Iris pigment epithelial cell (primary cell): ENCODE measurements around the gene XYLT2.
"Not testable (repeated sequence)": the region's sequence is repeated elsewhere in the genome, so short reads cannot be mapped to it uniquely, and the experiment has no call there.

Experiments used
- DNase-seq: peaks from one replicate; pipeline ENCODE4 v3.0.0-alpha.2; 2011; ENCODE audit warnings: low read depth

The XYLT2 gene

DNA sequence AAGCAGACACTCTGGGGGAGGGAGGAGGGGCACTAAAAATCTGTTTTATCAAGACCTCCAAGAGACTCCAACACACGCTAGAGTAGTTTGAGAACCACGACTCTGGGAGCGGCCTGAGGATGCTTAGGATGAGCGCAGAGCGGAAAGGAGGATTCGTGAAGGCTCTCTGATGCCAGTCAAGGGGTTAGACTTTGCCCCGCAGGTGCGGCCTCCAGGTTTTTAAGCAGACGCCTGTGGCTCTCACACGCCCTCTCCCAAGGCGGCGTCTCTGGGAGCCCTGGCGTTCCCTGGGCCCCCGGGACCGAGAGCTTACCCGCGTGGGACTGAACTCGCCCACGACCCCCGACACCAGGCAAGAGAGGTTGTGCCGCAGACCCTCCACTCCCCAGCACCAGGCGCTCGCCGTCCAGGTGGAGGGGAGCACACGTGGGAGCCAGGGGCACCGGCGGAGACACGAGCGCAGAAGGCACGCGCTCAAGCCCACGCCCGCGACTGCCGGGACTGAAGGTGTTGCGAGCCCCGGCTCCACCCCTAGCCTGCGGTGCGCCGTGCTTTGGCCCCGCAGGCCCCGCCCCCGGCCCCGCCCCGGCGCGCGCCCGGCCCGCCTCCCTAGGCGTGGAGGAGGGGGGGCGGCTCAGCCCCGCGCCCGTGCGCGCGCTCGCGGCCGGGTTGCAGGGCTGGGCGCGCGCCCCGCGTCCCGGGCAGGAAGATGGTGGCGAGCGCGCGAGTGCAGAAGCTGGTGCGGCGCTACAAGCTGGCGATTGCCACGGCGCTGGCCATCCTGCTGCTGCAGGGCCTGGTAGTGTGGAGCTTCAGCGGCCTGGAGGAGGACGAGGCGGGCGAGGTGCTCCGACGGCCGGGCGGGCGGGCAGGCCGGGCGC, at the start of gene XYLT2:
TSS of gene XYLT2 (plus strand) at position 695 of the 881 bp plus-strand sequence. CDS start at position 710, 15 bp downstream.
- peak; percentile 86 for DNase-seq

DNA sequence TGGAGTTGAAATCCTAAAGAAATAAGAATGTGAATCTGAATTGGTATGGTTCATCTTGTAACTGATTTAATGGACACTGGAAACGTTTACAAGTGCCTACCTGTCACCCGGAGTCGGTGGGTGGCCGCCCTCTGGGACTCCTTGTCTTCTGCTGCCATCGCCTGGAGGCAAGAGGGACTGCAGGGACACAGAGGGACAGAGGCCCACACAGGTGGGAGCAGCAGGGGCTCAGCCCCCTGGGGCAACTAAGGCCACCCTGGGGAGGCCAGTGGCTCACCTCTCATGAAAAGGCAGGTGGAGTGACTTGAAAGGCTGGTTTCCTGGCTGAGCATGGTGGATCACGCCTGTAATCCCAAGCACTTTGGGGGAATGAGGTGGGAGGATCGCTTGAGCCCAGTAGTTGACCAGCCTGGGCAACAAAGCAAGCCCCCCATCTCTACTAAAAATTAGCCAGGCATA, 48.5 kb upstream of the XYLT2 start:
- peak; percentile 57 for DNase-seq

DNA sequence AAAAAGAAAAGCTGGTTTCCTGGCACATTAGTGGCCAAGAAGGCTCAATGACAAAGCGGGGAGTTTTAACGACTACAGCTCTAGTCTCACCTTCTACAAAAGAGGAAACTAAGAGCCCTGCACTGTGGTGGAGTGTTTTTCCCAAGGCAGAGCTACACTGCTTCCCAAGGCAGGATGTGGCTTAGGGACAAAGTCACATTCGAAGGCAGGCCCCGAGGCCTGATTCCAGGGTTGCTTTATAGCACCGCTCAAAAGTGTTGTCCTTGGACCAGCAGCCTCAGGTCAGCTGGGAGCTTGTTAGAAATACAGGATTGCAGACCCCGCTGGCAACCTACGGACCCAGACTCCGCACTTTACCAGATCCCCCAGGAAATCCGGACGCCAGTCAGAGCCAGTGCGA, 47.9 kb upstream of the XYLT2 start:
- DNase-seq: no peak

DNA sequence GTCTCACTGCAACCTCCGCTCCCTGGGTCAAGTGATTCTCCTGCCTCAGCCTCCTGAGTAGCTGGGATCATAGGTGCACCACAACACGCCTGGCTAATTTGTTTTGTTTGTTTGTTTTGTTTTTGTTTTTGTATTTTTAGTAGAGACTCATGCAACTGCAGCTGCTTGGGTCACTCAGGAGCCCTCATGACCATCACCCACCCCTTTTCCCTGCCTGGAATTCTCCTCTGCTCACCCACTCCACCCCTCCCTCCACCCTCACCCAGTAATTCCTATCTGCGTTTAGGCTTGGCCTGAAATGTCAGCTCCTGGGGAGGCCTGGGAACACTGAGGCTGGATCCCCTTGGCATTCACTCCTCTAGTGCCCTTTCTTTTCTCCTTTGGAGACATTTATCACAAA, 46.1 kb upstream of the XYLT2 start:
- no peak for DNase-seq

DNA sequence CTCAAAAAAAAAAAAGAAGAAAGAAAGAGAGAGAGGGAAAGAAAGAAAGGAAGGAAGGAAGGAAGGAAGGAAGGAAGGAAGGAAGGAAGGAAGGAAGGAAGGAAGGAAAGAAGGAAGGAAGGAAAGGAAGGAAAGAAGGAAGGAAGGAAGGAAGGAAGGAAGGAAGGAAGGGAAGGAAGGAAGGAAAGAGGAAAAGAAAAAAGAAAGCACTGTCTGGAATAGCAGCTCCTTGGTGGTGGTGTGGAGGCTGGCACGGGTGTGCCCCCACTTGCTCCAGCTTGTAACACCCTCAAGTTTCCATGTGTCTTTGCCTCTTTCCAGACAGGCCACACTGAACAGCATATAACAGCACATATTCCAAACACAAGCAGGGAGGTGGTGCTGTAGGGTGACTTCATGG, 45.1 kb upstream of the XYLT2 start:
- not testable (repeated sequence) for DNase-seq

DNA sequence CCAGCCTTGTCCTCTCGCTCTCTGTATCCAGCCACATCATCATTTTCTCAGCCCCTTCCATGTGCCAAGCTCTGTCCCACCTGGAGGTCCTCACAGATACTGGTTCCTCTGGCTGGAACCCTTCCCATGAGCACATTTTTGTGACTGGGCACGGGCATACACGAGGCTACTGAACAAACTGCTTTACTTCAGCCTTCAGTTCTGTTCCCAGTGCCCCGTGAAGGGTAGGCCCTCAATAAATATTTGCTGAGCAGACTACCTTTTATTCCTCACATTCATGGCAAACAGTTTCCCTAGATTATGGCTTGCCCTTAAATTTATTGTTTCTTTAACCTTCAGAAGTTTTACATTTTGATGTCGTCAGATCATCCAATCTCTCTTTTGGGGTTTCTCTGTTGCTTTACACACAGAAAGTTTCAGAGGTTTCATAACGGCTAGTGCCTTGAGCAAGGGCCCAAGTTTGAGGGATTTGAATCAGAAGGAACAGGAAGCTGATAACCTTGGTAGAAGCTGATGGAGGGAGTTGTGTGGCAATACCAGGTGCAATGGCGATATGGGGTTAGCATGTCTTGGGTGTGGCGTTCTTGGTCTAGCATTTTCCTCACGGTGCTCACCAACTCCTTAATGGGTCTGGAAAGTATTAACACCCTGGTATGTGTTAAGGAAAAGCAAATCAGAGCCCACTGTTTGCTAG, 43.9 kb upstream of the XYLT2 start:
- DNase-seq: no peak

DNA sequence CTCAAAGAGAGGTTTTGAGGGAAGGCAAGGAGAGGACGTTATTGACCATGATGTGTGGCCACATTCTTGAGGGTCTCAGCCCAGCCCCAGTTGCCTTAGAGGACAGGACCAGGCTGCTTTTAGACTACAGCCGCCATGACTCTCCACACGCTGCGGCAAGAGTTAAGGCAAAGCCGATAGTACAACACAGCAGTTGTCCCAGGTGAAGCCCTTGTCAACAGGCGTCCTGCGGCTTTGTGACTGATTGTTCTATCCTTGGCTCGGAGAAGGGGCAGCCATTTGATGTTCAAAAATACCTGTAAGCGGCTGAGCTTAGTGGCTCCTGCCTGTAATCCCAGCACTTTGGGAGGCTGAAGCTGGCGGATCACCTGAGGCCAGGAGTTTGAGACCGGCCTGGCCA, 42.9 kb upstream of the XYLT2 start:
- DNase-seq: no peak

DNA sequence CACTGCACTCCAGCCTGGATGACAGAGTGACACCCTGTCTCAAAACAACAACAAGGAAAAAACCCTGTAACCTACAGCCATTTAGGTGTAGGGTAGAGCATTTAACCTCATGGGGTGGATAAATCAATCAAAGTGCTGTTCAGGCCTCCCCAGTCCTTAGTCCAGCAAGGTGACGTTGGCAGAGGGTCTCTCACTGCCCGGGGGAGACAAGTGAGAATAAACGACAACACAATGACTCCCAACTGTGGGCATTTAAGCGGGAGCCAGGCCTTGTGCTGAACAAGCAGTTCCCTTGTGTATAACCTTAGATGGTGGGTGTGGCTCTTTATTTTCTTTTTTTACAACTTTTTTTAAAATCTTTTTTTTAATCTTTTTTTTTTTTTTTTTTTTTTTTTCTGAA, 42.3 kb upstream of the XYLT2 start:
- DNase-seq: no peak

DNA sequence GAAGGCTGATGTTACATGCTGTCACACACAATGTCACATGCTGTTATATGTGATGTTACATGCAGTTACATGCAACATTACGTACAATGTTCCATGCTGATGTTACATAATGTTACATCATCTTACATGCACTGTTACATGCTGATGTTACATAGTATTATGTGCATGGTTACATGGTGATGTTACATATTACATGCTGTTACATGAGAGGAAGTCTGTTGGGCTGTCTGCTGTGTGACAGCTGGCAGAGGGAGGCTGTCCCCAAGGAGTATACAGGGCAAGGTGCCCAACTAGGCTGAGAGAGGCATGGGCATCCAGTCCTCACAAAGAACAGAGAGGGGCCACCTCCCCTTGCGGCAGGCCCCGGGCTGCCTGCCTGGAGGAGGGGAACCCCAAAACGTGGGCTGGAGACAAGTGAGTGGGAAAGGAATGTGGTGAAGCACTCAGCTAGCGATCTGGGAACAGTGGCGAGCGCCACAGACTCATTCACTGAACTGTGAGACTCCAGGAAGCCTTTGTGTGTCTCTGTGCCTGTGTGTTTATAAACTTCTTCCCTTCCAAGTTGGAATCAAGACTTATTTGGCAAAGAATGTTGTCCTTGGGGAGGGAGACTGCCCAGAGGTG, 41.0 kb upstream of the XYLT2 start:
- DNase-seq: peak; percentile 46

DNA sequence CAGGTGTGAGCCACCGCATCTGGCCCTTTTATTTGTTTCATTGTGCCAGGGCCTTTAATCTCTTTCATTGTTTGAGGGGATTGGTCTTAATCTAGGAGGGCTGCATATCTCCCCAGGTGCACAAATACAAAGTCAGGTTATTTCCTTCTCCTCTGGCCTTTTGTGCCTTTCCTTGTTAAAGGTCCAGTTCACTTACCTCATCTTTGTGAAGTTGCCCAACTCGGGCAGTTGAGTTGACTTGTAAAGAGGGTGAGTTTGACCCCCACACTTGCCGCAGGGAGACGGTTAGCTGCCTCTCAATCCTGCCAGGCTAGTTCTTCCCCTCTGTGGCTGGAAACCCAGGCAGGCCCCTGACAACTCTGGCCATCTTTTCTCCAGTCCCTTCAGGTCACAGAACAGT, 38.3 kb upstream of the XYLT2 start:
- no peak for DNase-seq

DNA sequence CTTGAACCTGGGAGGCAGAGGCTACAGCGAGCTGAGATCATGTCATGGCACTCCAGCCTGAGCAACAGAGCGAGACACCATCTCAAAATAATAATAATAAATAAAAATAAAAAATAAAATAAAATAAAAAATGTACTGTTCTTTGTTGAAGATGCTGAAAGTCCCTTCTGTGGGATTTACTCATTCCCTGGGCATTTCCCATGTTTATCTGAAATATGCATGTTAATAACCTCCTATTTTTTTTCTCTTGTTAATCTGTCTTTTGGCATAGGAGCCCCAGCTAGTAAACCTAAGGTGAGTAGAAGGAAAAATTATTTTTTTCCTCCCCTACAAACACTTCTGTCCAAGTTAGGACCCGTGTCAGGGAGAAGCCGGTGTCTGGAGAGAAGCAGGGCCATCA, 37.3 kb upstream of the XYLT2 start:
- DNase-seq: no peak

DNA sequence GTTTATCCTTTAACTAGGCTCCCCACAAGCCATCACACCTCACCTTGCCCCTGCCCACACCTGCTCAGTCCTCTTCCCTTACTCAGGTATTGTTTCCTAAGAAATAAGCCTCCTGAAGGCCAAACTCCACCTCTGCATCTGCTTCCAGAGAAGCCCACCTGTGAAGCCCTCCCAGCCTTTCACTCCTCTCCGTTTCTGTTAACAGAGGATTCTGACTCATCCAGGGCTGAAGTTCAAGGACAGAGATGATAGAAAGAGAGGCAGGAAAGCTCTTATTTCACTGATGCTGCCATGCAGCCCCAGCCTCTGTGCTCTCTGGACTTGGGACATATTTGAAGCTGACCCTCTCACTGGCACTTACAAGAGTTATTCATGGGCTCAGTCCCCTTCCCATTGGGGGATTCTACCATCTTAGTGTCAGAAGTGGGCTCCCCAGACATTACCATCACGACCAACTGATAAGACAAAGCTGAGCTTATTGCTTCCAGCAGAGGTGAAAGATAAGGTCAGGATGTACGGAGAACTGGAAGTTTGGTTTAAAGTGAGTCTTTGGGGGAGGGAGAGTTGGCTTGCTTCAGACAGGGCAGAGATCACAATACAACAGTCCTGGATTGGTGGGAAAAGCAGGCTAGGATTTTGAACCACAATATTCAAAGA, 35.3 kb upstream of the XYLT2 start:
- DNase-seq: no peak

DNA sequence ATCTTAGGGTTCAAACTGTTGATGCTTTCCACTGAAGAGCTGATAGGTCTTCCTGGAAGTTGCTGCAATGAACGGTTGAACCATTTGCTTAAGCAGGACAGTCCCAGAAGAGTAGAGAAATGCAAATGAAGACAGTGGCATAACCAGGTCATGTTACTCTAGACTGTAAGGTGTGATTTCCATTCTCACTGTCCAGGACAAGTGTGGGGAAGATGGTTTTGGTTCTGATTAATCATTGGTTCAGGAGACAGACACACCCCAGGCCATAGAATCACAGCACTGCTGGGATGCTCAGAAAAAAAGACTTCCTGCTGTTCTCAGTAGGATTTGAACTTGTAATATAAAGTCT, 34.8 kb upstream of the XYLT2 start:
- DNase-seq: no peak

DNA sequence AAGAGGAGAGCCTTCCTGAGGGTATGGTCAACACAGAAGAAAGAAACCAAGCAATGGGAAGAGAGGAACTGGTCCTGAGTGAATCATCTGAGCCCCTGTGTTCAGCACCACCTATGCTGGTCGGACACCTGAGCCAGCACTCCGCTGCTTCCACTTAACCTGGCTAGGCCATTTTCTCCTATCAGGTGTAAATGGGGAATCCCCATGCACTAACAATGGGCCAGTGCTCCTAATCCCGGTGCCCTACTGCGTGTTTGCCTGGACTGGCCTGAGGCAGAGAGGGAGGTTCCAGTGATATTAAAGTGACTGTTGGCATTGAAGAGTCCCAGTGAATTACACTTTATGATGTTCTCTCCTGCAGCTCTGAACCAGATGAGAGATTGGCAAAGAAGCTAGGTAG, 34.4 kb upstream of the XYLT2 start:
- DNase-seq: no peak

DNA sequence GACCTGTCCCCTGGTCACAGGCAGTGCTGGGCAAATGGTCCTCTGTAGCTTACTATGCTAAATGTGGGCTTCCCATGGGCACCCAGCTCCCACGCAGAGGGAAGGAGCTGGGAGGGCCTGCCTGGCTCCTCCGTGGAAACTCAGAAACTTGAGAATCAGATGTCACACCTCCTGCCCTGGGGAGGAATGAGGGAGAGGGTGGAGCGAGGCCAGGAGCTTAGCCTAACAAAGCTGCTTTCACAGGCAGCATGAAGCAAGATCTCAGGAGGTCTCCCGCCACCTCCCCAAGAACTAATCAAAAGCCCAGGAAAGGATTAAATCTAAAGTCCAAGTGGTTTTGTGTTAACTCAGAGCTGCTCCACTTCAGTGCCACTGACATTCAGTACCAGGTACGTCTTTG, 33.6 kb upstream of the XYLT2 start:
- DNase-seq: peak; percentile 48

DNA sequence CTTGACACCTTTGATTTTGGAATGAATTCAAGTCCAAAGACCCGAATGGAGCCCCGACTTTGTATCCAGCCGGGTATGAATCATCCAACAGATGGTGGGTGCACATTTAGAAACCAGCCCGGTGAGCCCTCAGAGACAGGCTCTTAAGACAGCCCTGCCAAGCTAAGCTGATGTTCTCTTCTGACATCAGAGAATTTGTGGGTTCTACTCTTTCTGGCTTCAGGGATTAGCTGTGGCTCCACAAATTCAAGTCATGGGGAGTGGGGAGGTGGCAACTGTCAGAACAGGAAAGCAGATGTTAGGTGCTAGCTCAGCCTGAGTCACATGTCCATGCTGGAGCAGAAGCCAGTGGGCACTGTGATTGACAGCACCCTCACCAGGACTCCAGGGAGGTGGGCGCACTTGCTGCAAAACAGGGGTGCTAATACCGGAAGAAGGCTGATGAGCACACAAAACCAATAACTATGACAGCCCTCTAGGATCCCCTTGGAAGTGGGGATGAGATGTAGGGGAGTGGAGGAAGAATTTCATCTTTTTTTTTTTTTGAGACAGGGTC, 31.4 kb upstream of the XYLT2 start:
- no peak for DNase-seq

DNA sequence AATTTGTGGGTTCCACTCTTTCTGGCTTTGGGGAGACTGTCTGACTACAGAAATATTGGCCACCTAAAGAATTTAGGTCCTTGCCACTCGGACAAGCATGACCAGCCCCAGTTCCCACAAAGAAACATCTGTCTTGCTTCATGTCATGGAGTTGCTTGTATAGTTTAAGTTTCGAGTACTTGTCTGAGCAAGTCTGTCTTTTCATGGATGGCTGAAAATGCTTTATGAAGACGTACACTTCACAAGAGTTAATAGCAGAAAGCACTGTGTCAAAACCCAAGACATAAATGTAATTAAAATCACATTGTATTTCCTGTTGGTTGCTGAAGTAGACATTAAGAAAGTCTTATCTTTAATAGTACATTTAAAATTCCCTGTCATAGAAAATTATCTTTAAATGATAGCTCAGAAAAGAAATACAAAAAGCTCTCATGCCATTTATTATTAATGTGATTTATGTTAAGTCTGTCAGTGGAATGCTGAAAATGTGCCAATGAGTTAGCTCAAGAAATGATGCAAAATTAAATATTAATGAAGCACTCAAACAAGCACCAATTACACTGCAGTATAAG, 29.8 kb upstream of the XYLT2 start:
- no peak for DNase-seq

DNA sequence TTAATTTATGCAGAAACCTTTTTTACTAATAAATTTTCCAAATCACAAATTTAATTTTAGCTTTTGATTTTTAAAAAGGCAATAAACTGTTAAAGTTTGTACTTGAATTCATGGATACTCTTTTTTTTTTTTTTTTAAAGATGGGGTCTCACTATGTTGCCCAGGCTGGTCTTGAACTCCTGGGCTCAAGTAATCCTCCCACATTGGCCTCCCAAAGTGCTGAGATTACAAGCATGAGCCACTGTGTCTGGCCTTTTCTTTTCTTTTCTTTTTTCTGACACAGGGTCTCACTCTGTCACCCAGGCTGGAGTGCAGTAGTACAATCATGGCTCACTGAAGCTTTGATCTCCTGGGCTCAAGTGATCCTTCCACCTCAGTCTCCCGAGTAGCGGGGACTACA, 29.3 kb upstream of the XYLT2 start:
- DNase-seq: not testable (repeated sequence)

DNA sequence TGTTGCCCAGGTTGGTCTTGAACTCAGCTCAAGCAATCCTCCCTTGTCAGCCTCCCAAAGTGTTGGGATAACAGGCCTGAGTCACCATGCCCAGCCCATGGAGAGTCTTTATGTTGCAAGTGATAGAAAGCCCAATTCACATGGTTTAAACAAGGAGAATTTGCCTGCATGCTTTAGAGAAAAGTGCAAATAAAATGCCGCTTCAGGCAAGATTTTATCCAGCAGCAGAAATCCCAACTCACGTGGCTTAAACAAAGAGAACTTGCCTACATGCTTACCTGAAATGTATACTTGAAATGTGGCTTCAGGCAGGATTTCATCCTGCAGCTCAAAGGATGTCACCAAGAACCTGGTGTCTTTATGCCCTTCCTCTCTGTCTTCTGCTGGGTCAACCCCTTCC, 28.8 kb upstream of the XYLT2 start:
- DNase-seq: no peak

DNA sequence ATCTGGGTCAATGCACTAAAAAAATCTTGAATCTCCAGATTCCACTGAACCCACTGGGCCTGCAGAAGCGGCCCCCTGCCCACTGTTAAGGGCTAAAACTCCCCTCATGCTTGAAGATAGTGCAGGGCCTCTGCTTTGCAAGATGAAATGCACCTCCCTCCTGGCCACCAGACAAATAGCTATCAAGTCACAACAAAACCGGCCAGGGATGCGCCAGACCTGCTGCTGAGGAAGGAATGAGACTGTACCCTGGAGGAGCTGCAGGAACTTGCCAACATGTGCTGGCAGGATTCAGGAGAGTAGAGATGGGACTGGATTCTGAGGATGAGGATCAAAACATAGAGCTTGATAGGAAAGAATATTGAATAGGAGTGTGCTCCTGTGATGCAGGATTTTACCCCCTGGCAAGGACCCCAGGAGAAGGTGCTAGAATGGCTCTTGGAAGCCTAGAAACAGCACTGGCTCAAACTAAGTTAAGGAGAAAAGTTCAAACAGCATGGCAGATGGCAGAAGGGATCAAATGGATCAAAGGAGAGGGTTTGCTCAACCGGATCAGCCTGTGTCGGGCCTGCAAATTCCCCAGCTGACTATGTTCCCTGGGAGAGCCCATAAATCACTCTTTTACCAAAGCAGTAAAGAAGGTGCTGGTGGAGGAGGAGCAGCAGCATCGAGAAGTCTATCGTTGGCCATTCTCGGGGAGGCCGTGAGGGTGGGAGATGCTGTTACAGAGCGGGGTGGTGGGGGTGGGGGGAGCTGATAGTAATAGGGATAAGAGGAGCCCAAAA, 27.2 kb upstream of the XYLT2 start:
- no peak for DNase-seq
